ENCODE measurements around the gene ZFHX3.

GRCh38 chr16:73083271-73083670, 35.3 kb upstream of the ZFHX3 start:
- TF ChIP-seq CTCF (IDR thresholded peaks at IDR 0.05), result no peak
- TF ChIP-seq POLR2A (IDR thresholded peaks at IDR 0.05), result no peak

Measured in uterus (tissue), 2 donors.